SKM-1 treated with dmso at 0.1 percent for 144 hours (cell line): ENCODE data around the gene PRG2.
"Not testable (repeated sequence)": the region's sequence is repeated elsewhere in the genome, so short reads cannot be mapped to it uniquely, and the experiment has no call there.

Source experiments
- DNase-seq: peaks from one replicate; lab custom pipeline; 2025; ENCODE audit not compliant: unreplicated experiment; lab: John Stamatoyannopoulos, UW

Gene PRG2

GRCh38 chr11:57370251-57370650 lies 20.2 kb downstream of the PRG2 start:
- no peak for DNase-seq

DNA sequence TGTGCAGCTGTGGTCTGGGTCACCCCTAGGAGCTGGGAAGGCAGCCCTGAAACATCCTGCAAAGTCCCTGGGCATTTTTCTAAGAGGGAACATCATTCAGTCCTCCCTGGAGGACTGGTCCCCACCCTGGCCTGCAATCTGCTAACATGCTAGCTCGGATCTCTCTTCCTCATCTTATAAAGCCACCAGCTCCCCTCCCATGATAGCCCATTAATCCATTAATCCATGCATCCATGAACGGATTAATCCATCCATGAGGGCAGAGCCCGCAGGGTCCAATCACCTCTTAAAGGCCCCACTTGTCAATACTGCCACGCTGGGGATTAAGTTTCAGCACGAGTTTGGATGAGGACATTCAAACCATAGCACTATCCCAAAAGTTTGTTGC lies 21.6 kb downstream of the PRG2 start:
- no peak for DNase-seq

DNA sequence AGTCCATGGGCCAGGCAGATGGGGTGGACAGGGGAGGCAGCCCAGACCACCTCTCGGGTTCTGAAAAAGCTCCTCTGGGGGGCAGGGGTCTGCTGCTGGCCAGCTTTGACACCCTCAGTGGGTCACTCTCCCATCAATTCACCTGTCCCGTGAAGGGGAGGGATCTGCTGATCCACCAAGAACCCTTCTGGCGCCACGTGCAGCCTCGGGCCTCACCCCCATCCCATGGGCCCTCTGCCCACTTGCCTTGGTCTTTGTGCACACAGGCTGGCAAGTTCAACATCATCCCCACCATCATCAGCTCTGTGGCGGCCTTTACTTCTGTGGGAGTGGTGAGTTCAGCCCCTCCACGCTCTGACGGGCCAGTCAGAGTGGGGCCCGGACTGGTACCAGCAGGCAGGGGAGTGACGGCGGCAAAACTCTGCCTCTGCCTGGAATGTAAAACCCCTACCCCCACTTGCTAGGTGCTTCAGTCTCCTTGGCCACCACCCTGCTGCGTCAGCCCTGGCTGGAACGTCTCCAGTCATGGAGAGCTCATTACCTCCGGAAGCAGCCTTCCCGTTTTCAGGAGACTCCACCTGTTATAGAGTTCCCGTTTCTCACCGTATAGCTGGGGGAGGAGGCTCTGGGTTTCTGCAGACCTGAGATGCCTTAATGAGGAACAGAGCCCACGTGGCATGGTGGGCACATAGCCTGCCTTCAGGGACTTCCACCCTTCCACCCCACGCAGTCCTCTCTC lies 22.2 kb downstream of the PRG2 start:
- DNase-seq = no peak

- DNase-seq = no peak
Measured at GRCh38 chr11:57364851-57365660, 25.4 kb downstream of the PRG2 start.

GRCh38 chr11:57363131-57364080 lies 27.0 kb downstream of the PRG2 start:
- DNase-seq = no peak

GRCh38 chr11:57361926-57362325 lies 28.5 kb downstream of the PRG2 start:
- no peak for DNase-seq

DNA sequence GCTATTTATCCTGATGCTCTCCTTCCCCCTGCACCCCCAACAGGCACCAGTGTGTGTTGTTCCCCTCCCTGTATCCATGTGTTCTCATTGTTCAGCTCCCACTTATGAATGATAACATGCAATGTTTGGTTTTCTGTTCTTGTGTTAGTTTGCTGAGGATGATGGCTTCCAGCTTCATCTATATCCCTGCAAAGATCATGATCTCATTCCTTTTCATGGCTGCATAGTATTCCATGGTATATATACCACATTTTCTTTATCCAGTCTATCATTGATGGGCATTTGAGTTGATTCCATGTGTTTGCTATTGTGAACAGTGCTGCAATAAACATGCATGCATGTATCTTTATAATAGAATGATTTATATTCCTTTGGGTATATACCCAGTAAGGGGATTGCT lies 29.0 kb downstream of the PRG2 start:
- DNase-seq = not testable (repeated sequence)

DNA sequence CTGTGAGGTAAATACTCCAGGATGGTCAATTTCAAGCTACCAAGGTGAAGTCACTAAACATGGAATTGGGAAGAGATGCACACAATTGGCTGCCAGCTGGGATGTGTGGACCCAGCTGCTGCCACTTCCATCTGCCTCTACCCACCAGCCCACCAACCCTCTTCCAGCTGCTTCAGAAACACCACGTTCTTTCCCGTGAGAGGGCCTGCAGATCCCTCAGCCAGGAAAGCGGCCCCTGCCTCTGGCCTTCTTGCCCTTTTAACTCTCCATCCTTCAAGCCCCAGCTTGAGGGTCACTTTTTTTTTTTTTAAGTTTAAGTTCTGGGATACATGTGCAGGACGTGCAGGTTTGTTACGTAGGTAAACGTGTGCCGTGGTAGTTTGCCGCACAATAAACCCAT lies 29.5 kb downstream of the PRG2 start:
- DNase-seq = no peak

- no peak for DNase-seq
Measured at GRCh38 chr11:57359896-57360690, 30.4 kb downstream of the PRG2 start.

GRCh38 chr11:57359396-57359795 lies 31.1 kb downstream of the PRG2 start:
- no peak for DNase-seq

GRCh38 chr11:57358991-57359390 lies 31.5 kb downstream of the PRG2 start:
- DNase-seq = no peak

DNA sequence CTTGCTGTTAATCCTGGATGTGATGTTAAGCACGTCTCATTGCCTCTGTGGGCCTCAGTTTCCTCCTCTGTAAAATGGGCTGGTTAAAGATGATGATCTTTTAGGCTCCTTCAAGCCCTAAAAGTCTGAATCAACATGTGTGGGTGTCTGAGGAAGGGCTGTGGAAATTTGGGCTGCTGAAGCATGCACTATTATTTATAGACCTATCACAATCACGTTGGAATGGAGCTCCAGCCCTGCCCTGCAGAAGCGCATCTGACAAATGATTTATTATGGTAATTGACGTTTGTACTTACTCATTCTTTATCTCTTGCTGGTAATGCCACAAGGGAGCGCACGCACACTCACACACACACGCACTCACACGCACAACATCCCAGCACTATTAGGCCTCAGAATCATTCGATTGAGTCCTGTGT lies 31.9 kb downstream of the PRG2 start:
- no peak for DNase-seq

GRCh38 chr11:57357856-57358255 lies 32.6 kb downstream of the PRG2 start:
- DNase-seq = no peak

GRCh38 chr11:57357310-57357709 lies 33.1 kb downstream of the PRG2 start:
- no peak for DNase-seq

DNA sequence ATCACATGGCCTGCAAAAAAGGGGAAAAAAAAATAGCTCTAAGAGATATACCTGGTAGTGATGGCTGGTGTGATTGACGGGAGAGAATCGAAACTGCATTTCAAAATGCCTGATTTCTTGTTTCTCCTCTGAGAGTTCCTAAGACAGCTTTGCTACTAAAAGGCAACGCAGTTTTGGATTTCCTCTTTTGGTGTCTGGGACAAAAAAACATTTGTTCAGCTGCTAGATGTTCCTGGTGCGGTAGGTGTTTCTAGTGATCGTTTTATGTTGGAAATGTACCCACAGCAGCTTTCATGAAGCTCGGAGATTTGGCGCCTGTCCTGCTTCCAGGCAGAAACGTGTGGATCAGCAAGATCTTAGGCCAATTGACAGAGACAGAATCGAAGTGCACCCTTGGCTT lies 34.2 kb downstream of the PRG2 start:
- no peak for DNase-seq

DNA sequence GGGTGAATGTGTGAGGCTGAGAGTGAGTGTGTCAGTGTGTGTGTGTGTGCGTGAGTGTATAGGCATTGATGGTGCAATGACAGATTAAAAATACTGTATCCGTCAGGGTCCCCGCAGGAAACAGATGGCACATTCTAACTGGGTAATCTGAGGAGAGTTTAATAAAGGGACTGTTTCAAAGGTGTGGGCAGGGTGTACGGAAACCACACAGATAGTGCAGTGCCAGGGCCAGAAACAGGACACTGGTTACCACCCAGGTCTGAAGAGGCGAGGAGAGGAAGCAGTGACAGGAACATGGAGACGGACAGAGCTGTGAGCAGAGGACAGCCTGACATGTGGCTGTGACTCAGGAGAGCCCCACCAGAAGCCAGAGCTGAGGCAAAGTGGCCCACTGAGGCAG lies 35.8 kb downstream of the PRG2 start:
- no peak for DNase-seq

DNA sequence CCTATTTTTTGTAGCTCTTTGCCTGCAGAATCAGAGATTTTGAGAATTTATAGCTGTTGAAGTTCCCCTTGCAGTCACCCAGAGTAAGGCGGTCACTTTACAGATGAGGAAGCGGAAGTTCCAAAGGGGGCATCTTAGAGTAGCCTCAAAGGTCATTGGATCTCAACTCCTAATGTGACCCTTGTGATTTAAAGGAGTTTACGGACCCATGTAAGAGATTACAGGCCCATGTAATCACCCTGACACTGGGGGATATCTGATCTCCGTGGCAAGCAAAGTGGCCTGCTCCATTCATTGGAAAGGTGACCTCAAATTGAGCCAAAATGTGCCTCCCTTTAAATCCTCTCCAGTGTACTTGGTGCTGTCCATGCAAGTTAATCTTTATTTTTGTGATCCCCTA lies 36.6 kb downstream of the PRG2 start:
- DNase-seq = no peak

GRCh38 chr11:57353446-57353845 lies 37.0 kb downstream of the PRG2 start:
- no peak for DNase-seq

GRCh38 chr11:57353036-57353435 lies 37.4 kb downstream of the PRG2 start:
- DNase-seq = no peak

DNA sequence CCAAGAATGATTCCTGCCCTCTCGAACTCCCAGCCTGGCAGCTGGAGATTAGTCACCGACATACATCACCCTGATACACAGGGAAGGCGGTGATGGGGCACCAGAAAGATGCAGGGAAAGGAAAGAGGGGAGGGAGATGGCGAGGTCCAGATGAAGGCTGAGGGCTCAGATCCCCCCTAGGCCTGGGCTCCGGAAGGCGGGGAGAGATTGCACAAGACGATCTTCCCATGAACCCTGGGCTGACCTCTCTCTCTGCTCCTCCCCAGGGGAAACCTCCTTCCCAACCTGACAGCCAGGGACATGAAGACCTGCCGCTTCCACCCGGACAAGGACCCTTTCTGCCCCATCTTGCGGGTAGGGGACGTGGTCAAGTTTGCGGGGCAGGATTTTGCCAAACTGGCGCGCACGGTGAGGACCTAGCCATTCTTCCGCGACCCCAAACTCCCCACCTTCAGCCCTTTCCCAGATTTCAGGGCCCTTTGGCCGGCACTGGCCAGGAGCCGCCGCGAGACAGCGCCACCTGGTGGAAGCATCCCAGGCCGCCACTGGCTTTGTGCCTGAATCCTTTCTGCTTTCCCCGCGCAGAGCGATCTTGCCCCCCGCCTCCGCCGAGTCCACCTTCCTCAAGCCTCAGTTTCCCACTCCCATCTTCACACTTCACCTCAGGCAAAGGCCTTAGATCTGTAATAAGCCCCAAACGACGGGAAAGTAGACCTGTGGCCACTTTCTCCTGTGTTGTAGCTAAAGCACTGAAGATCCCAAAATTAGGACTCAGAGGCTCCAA lies 40.8 kb downstream of the PRG2 start:
- DNase-seq = no peak
